Heart right ventricle (tissue), 16 donors: ENCODE data around the gene SPATA25. TPM values are rescaled to one million over a fixed set of nuclear protein-coding genes. Genes with fewer than 3 reads are reported as not detected.

ENCODE experiments used
- ATAC-seq, 8 donors: fragments of 200-7000 bp; cut with Tn5 transposase; one replicate each; pipeline ENCODE4 v1.9.1; 2020; ENCODE audit warnings: mild to moderate bottlenecking in 8 of 8, moderate library complexity in 8 of 8, moderate number of reproducible peaks in 1 of 8
- DNase-seq, 2 donors: peaks; one replicate each; pipeline ENCODE4 v3.0.0-alpha.2; 2020
- H3K27ac ChIP-seq, 10 donors: fragments of 200-600 bp; sonication (generic) in 2 of 10; one replicate each; pipeline versions ENCODE4 v1.5.0 to v1.8.0; 2020 to 2022; ENCODE audit warnings: mild to moderate bottlenecking in 3 of 10
- H3K27me3 ChIP-seq, 7 donors: fragments of 200-600 bp; one replicate each; pipeline ENCODE4 v1.8.0; 2021 to 2022; ENCODE audit warnings: mild to moderate bottlenecking in 2 of 7
- H3K36me3 ChIP-seq, 9 donors: fragments of 200-600 bp; sonication (generic) in 1 of 9; one replicate each; pipeline versions ENCODE4 v1.5.0 to v1.8.0; 2020 to 2022; ENCODE audit warnings: mild to moderate bottlenecking in 2 of 9
- H3K4me1 ChIP-seq, 9 donors: fragments of 200-600 bp; sonication (generic) in 1 of 9; one replicate each; pipeline versions ENCODE4 v1.5.0 to v1.8.0; 2020 to 2022; ENCODE audit warnings: mild to moderate bottlenecking in 4 of 9
- H3K4me3 ChIP-seq, 10 donors: fragments of 200-600 bp; sonication (generic) in 2 of 10; one replicate each; pipeline versions ENCODE4 v1.5.0 to v1.8.0; 2020 to 2022; ENCODE audit warnings: mild to moderate bottlenecking in 7 of 10, moderate library complexity in 2 of 10
- H3K9me3 ChIP-seq, 11 donors: fragments of 200-600 bp in 10 of 11; sonication (generic) in 2 of 11; one replicate each; pipeline versions ENCODE4 v1.5.0 to v1.8.0; 2013 to 2022; ENCODE audit warnings: mild to moderate bottlenecking in 2 of 11, control low read depth in 1 of 11, moderate library complexity in 1 of 11
- CTCF ChIP-seq, 9 donors: fragments of 200-600 bp; sonication (generic) in 2 of 9; IDR thresholded peaks; one replicate each; pipeline versions ENCODE4 v1.5.0 to v1.8.0; 2021 to 2022; ENCODE audit warnings: antibody characterized with exemption in 9 of 9, mild to moderate bottlenecking in 5 of 9, moderate library complexity in 1 of 9
- WGBS, 2 donors: extraction: QIAGEN DNeasy Blood & Tissue Kit; methylation state at CpG; one replicate each; pipeline ENCODE4 v1.1.7; 2013; ENCODE audit warnings: inconsistent platforms in 1 of 2; 5-methylcytosine and 5-hydroxymethylcytosine counted together
- intact Hi-C, 10 donors: fragments of 100-400 bp; cut with DNase I; formaldehyde crosslinking; loops; one replicate each; pipeline versions ENCODE4 v1.11.1 to v1.14.2; 2022
- polyA plus RNA-seq, 2 donors: library from polyadenylated mRNA; stranded (reverse); fragments of 200-250 nt; gene quantifications; one replicate each; pipeline ENCODE4 v1.2.3, GENCODE V29; 2013
- total RNA-seq, 10 donors: library from RNA; stranded (reverse); fragmentation: NEBNext Ultra II Directional in 3 of 10; extraction: Animal tissue kit (Norgen Biotek cat#: 25700) in 3 of 10; gene quantifications; one replicate each; pipeline versions ENCODE4 v1.2.1 to v1.2.4, GENCODE V29; 2021 to 2023
- donor health status: Arrhythmogenic right ventricular cardiomyopathy.
- donor health status: ischemic (EF 13 %, LVEDD 7.1; RV severe dilation, severe dysfunction).
- donor health status: healthy with polysubstance abuse.
- donor health status: DM: no; HTN: yes; CAD: no.
- donor health status: DM: no; HTN: no; CAD: no.
- donor health status: ischemic (EF 25% LVEDD 6.9; RV normal size, moderate dysfunction).
- donor health status: ischemic (EF 25% LVEDD 5.7; RV mildly dilated, moderate dysfunction).
- donor health status: healthy.
- donor health status: DM: yes; HTN: yes; CAD: no.
- donor health status: Ischemic cardiomyopathy.
- donor health status: ischemic (EF 35%, LVEDD 5.7; RV mildly dilated, moderate dysfunction).
- donor health status: nonischemic (EF 11% LVEDD 7.7; RV severe dilation, severe dysfunction).
- donor health status: DM: yes; HTN: yes; CAD: no.
- donor health status: PGD.
- donor health status: ischemic (EF 29% LVEDD 5.4; RV normal size, mild dysfunction).
- donor health status: nonischemic (EF 23%, LVEDD 6.1; RV moderate dilation, normal function).

The SPATA25 gene
- total and polyA plus RNA-seq, 12 donors = 0.65 to 4.3 (median 2.0) TPM

GRCh38 chr20:45860560-45861220 lies 26.7 kb downstream of the SPATA25 start:
- 71 to 72% methylated on average over 7 of the region's 7 CpGs for WGBS, 2 donors

GRCh38 chr20:45859916-45860315 lies 27.5 kb downstream of the SPATA25 start:
- H3K36me3 ChIP-seq = peaks cover 0 to 10% (median 0%) of the 10 kb centered on the region in 9 donors
- intact Hi-C loops = no loop called here
- no peak overlapping the region for H3K4me3 ChIP-seq
- H3K27me3 ChIP-seq = no peaks in the 10 kb centered on the region
- H3K9me3 ChIP-seq = no peaks in the 10 kb centered on the region
- no peak overlapping the region for H3K27ac ChIP-seq
- ATAC-seq = no peak
- WGBS, 2 donors = 94 to 96% methylated on average over 5 of the region's 5 CpGs
- TF ChIP-seq CTCF (IDR thresholded peaks at IDR 0.05) = no peak
- peaks cover 10 to 33% (median 31%) of the 10 kb centered on the region in 9 donors for H3K4me1 ChIP-seq
- DNase-seq = no peak

More at GRCh38 chr20:45860560-45861220, 26.7 kb downstream of the SPATA25 start:
- intact Hi-C loops = no loop called here
- DNase-seq (no peak), ATAC-seq (no peak)
- no peak overlapping the region for H3K4me3 ChIP-seq
- no peaks in the 10 kb centered on the region for H3K27me3 ChIP-seq
- no peaks in the 10 kb centered on the region for H3K9me3 ChIP-seq
- peaks cover 0 to 5% (median 0%) of the 10 kb centered on the region in 9 donors for H3K36me3 ChIP-seq
- H3K27ac ChIP-seq = no peak overlapping the region
- no peak for TF ChIP-seq CTCF (IDR thresholded peaks at IDR 0.05)
- H3K4me1 ChIP-seq = peaks cover 6 to 26% (median 23%) of the 10 kb centered on the region in 9 donors

GRCh38 chr20:45857882-45858216 lies 29.6 kb downstream of the SPATA25 start:
- intact Hi-C loops = loop anchor here in 1 of 10 donors (2.0 kb wide), 1 partner anchor 23 kb away; no protein-coding TSS in a partner anchor
- no peaks in the 10 kb centered on the region for H3K9me3 ChIP-seq
- H3K27ac ChIP-seq = peak overlapping the region in 9 of 10 donors; percentile 77 to 96 (median 88)
- peaks cover 10 to 42% (median 35%) of the 10 kb centered on the region in 9 donors for H3K4me1 ChIP-seq
- peak overlapping the region; percentile 60 to 99 (median 86) for H3K4me3 ChIP-seq
- ATAC-seq (peak in 3 of 8 donors; percentile 15 to 26 (median 24)), DNase-seq (no peak)
- TF ChIP-seq CTCF (IDR thresholded peaks at IDR 0.05) = no peak
- WGBS, 2 donors = 11 to 12% methylated on average over 13 of the region's 13 CpGs
- no peaks in the 10 kb centered on the region for H3K27me3 ChIP-seq
- H3K36me3 ChIP-seq = peaks cover 0 to 30% (median 0%) of the 10 kb centered on the region in 9 donors

- no peak for TF ChIP-seq CTCF (IDR thresholded peaks at IDR 0.05)
- DNase-seq (peak; percentile 80 to 100), ATAC-seq (peak; percentile 97 to 99 (median 99))
- Histone ChIP-seq H3K9me3 (no peaks in the 10 kb centered on the region), H3K4me3 (peak within 1 kb of the TSS; percentile 60 to 99 (median 86)), H3K27me3 (no peaks in the 10 kb centered on the region), H3K27ac (peak within 1 kb of the TSS; percentile 7 to 96 (median 87)), H3K36me3 (peaks cover 0 to 36% (median 0%) of the 10 kb centered on the region in 9 donors), H3K4me1 (peaks cover 10 to 42% (median 35%) of the 10 kb centered on the region in 9 donors)
- intact Hi-C loops = loop anchor here in 1 of 10 donors (2.0 kb wide), 1 partner anchor 22 kb away; no protein-coding TSS in a partner anchor
- 1% methylated on average over 36 of the region's 36 CpGs for WGBS, 2 donors
These were observed 30.1 kb downstream of the SPATA25 start, which contains the start of the genes ACOT8 and ZSWIM3 for GRCh38 chr20:45857114-45857881. ACOT8 (minus strand) TSS chr20:45857392; CDS start chr20:45857315, 77 bp downstream. ZSWIM3 (plus strand) TSS chr20:45857614; CDS start chr20:45857826, 212 bp downstream.
